Subcutaneous preadipocyte (primary cell): ENCODE data around the gene ZMAT1. TPM values are rescaled to one million over a fixed set of nuclear protein-coding genes. Genes with fewer than 3 reads are reported as not detected.

Experiments
- small RNA-seq: library from RNA; depleted of rRNA; stranded (forward); fragments of <200 nt; gene quantifications from one replicate; pipeline ENCODE3, GENCODE V24; 2012
- total RNA-seq: library from RNA; depleted of rRNA; stranded (reverse); fragments of >200 nt; gene quantifications from 2 replicates; pipeline ENCODE4 v1.2.3, GENCODE V29; 2012

The ZMAT1 gene
- under 0.01 and 0.37 TPM in 2 replicates for total RNA-seq

DNA sequence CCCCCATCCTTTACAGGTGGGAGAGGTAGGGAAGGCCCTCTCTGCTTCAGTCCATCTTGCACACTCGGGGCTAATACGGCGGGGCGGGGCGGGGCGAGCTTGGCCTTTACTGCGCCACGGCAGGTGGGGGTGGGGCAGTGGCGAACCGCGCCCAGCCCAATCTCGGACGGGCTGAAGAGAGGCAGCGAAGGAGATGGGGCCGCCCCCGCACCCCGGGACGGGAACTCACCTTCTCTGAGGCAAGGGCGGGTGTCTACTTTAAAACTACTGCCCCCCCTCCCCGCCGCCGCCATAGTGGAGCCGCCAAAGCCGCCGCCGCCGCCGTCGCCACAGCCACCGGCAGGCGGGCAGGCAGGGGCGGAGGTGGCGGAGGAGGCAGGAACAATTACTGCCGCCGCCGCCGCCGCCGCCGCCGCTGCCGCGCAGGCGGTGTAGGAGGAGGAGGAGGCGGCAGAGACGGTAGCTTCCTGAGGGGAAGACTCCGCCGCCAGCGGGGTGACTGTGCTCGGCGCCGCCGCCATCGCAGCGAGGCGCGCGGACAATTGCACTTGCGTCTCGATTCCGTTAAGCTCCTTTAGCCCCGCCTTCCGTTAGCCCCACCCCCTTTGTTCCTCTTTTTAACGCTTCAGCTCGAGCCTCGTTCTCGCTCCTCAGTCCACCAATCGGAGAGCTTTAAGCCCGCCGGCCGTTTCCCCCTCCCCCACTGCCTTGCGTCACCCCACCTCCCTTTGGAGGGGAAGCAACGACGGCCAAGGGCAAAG is at the start of gene ZMAT1:
Gene ZMAT1 (minus strand): TSS at position 540 of the 761 bp plus-strand sequence. CDS start 19 bp downstream, at position 521.

Small RNA genes within 50 kb of the gene (small RNA-seq; reads per million reads assigned to genes)
- not detected for gene RNU6-345P

Other genes with a start within 250 kb of the ZMAT1 start
- gene TCEAL2, start 193.7 kb upstream of the ZMAT1 start, total RNA-seq, result not detected in 2 replicates
- not detected in 2 replicates for gene TCEAL6, start 210.5 kb upstream of the ZMAT1 start, total RNA-seq
- gene BEX5, start 223.9 kb upstream of the ZMAT1 start, total RNA-seq, result not detected in 2 replicates